Measurements from ENCODE around the gene MFSD2B.

DNA sequence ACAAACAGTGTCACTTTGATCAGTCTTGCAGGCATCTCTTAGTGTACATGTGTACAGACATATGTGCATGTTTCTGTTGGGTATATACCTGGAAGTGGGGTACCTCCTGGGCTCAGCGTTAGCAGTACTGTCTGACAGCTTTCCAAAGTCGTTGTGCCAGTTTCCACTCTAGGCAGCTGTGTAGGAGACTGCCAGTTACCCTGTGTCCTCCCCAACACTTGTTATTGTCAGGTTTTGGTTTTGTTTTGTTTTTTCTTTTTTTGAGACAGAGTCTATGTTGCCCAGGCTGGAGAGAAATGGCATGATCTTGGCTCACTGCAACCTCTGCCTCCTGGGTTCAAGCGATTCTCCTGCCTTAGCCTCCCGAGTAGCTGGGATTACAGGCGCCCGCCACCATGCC, 45.9 kb downstream of the MFSD2B start:
- TF ChIP-seq MAX (IDR thresholded peaks at IDR 0.05) (no peak), TCF12 (IDR thresholded peaks at IDR 0.05; ENCODE audit: low read depth) (no peak), CEBPB (IDR thresholded peaks at IDR 0.05) (no peak), TAF1 (IDR thresholded peaks at IDR 0.05; ENCODE audit: low read depth) (no peak), EP300 (IDR thresholded peaks at IDR 0.05; ENCODE audit: borderline replicate concordance) (no peak), RAD21 (IDR thresholded peaks at IDR 0.05; ENCODE audit: low read depth) (no peak), EGR1 (IDR thresholded peaks at IDR 0.05) (no peak), FOXM1 (IDR thresholded peaks at IDR 0.05; ENCODE audit: borderline replicate concordance, low read depth) (no peak), YY1 (IDR thresholded peaks at IDR 0.05; ENCODE audit: low read depth) (no peak), CREB1 (IDR thresholded peaks at IDR 0.05; ENCODE audit: low read depth) (no peak), TEAD4 (IDR thresholded peaks at IDR 0.05) (no peak), NFIC (IDR thresholded peaks at IDR 0.05) (no peak)
- TF ChIP-seq, protein P1, sequence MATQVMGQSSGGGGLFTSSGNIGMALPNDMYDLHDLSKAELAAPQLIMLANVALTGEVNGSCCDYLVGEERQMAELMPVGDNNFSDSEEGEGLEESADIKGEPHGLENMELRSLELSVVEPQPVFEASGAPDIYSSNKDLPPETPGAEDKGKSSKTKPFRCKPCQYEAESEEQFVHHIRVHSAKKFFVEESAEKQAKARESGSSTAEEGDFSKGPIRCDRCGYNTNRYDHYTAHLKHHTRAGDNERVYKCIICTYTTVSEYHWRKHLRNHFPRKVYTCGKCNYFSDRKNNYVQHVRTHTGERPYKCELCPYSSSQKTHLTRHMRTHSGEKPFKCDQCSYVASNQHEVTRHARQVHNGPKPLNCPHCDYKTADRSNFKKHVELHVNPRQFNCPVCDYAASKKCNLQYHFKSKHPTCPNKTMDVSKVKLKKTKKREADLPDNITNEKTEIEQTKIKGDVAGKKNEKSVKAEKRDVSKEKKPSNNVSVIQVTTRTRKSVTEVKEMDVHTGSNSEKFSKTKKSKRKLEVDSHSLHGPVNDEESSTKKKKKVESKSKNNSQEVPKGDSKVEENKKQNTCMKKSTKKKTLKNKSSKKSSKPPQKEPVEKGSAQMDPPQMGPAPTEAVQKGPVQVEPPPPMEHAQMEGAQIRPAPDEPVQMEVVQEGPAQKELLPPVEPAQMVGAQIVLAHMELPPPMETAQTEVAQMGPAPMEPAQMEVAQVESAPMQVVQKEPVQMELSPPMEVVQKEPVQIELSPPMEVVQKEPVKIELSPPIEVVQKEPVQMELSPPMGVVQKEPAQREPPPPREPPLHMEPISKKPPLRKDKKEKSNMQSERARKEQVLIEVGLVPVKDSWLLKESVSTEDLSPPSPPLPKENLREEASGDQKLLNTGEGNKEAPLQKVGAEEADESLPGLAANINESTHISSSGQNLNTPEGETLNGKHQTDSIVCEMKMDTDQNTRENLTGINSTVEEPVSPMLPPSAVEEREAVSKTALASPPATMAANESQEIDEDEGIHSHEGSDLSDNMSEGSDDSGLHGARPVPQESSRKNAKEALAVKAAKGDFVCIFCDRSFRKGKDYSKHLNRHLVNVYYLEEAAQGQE (IDR thresholded peaks at IDR 0.05; ENCODE audit: low read depth): no peak
